ENCODE results near the gene ZNF280B.

The ZNF280B gene

DNA sequence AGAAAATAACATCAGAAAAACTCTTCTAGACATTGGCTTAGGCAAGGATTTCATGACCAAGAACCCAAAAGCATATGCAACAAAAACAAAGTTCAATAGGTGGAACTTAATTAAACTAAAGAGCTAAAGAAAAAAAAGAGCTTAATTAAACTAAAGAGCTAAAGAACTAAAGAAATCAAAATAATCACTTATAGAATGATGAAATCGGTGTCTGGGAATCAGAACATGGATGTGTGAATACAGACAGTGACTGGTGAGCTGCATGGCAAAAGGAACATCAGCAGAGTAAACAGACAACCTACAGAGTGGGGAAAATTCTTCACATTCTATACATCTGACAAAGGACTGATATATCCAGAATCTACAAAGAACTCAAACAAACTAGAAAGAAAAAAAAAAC is 41.4 kb downstream of the ZNF280B start:
- ChIA-PET POLR2A (no interaction called here), CTCF (interaction anchor here (1.2 kb wide), 1 partner anchor 12 kb away, joined by 3 read pairs; no protein-coding TSS in a partner anchor)
- TF ChIP-seq, protein P1, sequence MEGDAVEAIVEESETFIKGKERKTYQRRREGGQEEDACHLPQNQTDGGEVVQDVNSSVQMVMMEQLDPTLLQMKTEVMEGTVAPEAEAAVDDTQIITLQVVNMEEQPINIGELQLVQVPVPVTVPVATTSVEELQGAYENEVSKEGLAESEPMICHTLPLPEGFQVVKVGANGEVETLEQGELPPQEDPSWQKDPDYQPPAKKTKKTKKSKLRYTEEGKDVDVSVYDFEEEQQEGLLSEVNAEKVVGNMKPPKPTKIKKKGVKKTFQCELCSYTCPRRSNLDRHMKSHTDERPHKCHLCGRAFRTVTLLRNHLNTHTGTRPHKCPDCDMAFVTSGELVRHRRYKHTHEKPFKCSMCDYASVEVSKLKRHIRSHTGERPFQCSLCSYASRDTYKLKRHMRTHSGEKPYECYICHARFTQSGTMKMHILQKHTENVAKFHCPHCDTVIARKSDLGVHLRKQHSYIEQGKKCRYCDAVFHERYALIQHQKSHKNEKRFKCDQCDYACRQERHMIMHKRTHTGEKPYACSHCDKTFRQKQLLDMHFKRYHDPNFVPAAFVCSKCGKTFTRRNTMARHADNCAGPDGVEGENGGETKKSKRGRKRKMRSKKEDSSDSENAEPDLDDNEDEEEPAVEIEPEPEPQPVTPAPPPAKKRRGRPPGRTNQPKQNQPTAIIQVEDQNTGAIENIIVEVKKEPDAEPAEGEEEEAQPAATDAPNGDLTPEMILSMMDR (IDR thresholded peaks at IDR 0.05; ENCODE audit: control extremely low read depth, extremely low read depth, low read depth, missing control alignments): no peak
- DNase-seq (ENCODE audit: extremely low spot score): no peak

DNA sequence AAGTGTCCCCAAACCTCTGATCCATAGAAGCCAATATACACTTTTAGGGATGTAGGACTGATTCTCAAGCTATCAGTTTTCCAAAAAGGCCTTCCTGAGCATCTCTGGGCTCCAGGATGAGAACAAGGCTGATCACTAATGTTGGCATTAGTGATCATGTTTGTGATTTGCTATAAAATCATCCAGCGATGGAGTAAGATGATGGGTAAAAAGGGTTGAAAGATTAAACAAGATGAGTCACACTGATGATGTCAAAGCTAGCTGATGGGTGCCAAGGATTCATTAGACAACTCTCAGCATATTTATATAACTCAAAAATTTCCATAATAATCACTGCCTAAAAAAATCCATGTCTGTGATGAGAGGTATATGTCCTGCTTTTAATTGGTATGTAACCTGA is 42.8 kb downstream of the ZNF280B start:
- no peak for DNase-seq (ENCODE audit: extremely low spot score)
- POLR2A ChIA-PET: no interaction called here
- TF ChIP-seq, protein P1 (IDR thresholded peaks at IDR 0.05; ENCODE audit: control extremely low read depth, extremely low read depth, low read depth, missing control alignments): no peak
- CTCF ChIA-PET: interaction anchor here (0.9 to 5.0 kb wide), 8 partner anchors 14 to 121 kb away, joined by 3 to 42 read pairs (median 4); partner anchors contain the start of gene ZNF280B

DNA sequence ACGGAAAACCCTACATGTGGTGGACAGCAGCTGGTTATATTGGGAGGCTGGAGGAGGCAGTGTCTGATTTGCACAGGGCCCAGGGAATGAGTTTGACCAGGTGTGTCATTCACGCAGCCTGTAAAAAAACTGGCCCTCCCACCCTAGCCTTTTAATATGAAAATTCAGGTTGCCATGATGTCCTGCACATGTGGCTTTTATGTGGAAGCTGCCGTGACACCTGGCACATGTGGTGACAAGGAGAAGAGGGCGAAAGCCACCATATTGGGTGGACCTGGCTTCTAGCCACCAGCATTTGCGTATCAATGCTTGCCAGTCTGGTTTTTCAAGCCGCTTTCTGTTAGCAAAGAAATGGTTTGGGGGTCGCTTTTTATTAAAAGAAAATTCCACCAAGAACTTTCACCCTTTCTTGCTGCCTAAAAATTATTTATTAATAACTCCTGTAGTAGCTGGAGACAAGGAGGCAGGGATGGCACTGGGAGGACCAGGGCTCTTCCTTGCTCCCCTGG is 43.4 kb downstream of the ZNF280B start:
- DNase-seq (ENCODE audit: extremely low spot score): no peak
- CTCF ChIA-PET: interaction anchor here (0.9 to 5.0 kb wide), 8 partner anchors 15 to 122 kb away, joined by 3 to 42 read pairs (median 4); partner anchors contain the start of gene ZNF280B
- POLR2A ChIA-PET: no interaction called here
- TF ChIP-seq, protein P1 (IDR thresholded peaks at IDR 0.05; ENCODE audit: control extremely low read depth, extremely low read depth, low read depth, missing control alignments): no peak

DNA sequence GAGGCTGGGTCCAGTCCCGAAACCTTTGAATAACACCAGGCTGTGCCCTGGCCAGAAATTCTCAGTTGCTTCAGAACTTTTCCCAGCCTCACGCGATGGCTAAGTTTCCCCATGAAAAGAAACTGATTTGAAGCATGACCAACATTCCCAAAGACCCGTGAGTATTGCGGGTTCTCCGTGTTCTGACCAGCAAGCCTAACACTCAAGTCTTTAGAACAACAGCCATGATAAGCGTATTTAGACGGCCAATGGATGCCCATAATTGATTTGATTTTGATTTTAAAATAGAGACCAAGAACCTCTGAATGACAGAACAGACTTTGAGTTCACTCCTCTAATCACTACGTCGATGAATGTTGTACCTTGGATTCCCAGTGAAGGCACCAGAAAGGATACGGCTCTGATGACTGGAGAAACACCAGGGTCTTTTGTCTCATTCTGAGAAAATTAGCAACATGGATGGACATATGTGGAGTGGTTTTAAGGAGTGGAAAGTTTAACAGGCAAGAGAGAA is 43.9 kb downstream of the ZNF280B start:
- no peak for DNase-seq (ENCODE audit: extremely low spot score)
- CTCF ChIA-PET: interaction anchor here (1.0 to 5.0 kb wide), 29 partner anchors 9 to 510 kb away, joined by 3 to 42 read pairs (median 5); partner anchors contain the start of gene ZNF280B
- TF ChIP-seq, protein P1 (IDR thresholded peaks at IDR 0.05; ENCODE audit: control extremely low read depth, extremely low read depth, low read depth, missing control alignments): no peak
- POLR2A ChIA-PET: no interaction called here

DNA sequence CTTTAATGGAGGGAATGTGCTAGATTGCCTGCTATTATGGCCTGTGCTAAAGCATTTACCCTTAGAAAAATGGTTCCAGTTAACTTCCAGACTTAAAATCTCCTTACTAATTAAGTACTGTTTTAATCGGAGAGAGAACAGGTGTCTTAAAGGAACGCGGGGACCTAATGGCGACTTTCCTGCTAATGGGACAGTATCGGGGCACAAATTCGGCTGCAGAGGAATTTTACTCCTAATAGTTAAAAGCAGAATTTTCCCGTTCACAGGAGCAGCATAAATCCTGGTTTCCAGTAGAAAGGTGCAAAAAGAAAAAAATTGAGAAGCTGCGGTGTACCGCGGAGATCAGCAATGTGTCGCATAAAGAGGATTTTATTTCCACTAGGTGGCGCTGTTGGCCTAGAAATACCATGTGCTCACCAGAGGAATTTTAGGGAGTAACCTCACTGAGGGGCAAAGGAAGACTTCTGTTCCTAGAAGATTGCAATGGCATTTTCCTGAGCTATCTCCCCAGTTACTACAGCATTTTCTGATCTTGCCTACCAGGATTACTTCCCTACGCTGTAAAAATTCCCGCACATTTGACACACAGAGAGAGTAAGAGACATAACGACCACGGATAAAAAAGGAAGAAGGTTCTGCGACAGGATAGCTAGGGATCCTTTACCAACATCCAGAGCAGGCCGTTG is 44.5 kb downstream of the ZNF280B start:
- TF ChIP-seq, protein P1 (IDR thresholded peaks at IDR 0.05; ENCODE audit: control extremely low read depth, extremely low read depth, low read depth, missing control alignments): peak; percentile 60
- POLR2A ChIA-PET: no interaction called here
- peak; percentile 58 for DNase-seq (ENCODE audit: extremely low spot score)
- CTCF ChIA-PET: interaction anchor here (0.7 to 5.0 kb wide), 42 partner anchors 9 to 511 kb away, joined by 3 to 42 read pairs (median 4); partner anchors contain the start of gene ZNF280B

DNA sequence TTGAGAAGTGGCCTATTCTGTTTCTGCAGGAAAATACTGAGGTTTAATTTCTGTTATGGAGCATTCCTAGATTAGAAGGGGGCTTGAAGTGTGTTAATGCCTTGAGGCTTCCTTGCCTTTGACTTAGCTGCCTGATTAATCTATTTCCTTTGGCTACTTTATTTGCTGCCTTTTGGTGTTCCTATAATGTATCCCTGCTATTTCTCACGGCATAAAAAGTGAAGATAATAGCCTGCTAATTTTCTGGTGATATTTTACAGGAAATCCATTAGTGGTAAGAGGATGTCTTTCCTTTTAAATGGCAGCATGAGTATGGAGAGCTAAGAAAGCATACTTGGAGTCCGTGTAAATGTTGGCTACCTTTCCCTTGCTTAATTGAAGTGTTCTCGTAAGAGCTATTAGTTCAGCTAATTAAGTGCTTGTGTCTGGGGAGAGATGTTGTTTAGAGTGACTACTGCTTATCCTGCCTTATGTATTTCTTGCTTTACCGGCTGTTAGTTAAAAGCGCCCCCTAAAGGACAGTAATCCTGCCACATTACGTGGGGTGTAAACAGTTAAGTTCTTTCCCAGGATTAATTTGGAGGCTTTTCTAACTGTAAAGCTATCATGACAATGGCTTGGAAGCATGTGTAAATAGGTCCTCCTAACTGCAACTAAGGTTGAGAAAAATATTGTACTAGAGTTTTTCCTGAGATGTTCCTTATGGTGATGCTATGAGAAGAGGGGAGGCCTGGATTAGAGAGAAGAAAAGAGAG is 45.6 kb downstream of the ZNF280B start:
- no peak for DNase-seq (ENCODE audit: extremely low spot score)
- ChIA-PET POLR2A (no interaction called here), CTCF (interaction anchor here (0.6 to 5.0 kb wide), 41 partner anchors 10 to 492 kb away, joined by 3 to 42 read pairs (median 5); no protein-coding TSS in a partner anchor)
- TF ChIP-seq, protein P1 (IDR thresholded peaks at IDR 0.05; ENCODE audit: control extremely low read depth, extremely low read depth, low read depth, missing control alignments): peak; percentile 27

All from GM10248 (cell line).